Keratinocyte (primary cell): ENCODE measurements around the gene FABP7.

Experiments
- EZH2 ChIP-seq: IDR thresholded peaks from one replicate; pipeline ENCODE4 v1.6.1; 2012; ENCODE audit warnings: inconsistent platforms, mild to moderate bottlenecking, low read length, moderate library complexity
- TF ChIP-seq, protein P1 (sequence below), 3 experiments: IDR thresholded peaks in 1 of 3; conservative IDR thresholded peaks in 1 of 3; optimal IDR thresholded peaks in 1 of 3; 2 replicates in 2 of 3; 3 replicates in 1 of 3; pipeline versions ENCODE3 to v1.5.1; 2011; ENCODE audit warnings: low read length in 3 of 3, mild to moderate bottlenecking in 3 of 3, moderate library complexity in 2 of 3, control low read depth in 1 of 3, inconsistent platforms in 1 of 3; ENCODE audit not compliant: insufficient read depth in 2 of 3; ENCODE audit errors: extremely low read depth in 1 of 3

DNA sequence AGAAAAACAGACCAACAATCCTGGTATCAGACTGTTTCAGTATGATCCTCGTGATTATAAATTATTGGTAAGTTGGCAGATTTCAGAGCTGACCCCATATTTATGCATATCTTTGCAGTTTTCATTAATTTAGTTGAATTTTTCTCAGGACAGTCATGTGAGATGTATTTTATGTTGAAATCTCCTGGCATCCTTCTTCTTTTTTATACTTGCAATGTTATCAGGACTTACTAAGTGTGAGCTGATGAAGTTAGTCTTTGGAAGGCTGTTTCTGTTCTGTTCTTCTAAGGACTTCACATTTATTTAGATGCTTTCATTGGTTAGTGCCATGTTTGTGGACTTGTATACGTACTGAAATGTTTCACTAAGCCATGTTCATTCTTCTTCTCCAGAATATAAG, 26.8 kb downstream of the FABP7 start:
- TF ChIP-seq EZH2: no peak
- TF ChIP-seq, protein P1, sequence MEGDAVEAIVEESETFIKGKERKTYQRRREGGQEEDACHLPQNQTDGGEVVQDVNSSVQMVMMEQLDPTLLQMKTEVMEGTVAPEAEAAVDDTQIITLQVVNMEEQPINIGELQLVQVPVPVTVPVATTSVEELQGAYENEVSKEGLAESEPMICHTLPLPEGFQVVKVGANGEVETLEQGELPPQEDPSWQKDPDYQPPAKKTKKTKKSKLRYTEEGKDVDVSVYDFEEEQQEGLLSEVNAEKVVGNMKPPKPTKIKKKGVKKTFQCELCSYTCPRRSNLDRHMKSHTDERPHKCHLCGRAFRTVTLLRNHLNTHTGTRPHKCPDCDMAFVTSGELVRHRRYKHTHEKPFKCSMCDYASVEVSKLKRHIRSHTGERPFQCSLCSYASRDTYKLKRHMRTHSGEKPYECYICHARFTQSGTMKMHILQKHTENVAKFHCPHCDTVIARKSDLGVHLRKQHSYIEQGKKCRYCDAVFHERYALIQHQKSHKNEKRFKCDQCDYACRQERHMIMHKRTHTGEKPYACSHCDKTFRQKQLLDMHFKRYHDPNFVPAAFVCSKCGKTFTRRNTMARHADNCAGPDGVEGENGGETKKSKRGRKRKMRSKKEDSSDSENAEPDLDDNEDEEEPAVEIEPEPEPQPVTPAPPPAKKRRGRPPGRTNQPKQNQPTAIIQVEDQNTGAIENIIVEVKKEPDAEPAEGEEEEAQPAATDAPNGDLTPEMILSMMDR (optimal IDR thresholded peaks at IDR 0.05 in 1 of 3, IDR thresholded peaks at IDR 0.05 in 1 of 3, conservative IDR thresholded peaks at IDR 0.05 in 1 of 3; ENCODE audit: extremely low read depth in 1 of 3, insufficient read depth in 2 of 3, low read length in 3 of 3): no peak
